Limb (tissue), 2 donors: ENCODE data around the gene MXRA8.
"Not testable (repeated sequence)": the region's sequence is repeated elsewhere in the genome, so short reads cannot be mapped to it uniquely, and the experiment has no call there.

Experiments
- DNase-seq, 2 donors: peaks; one replicate each; pipeline ENCODE4 v3.0.0-alpha.2; 2016; ENCODE audit errors: extremely low spot score in 2 of 2

MXRA8 gene

DNA sequence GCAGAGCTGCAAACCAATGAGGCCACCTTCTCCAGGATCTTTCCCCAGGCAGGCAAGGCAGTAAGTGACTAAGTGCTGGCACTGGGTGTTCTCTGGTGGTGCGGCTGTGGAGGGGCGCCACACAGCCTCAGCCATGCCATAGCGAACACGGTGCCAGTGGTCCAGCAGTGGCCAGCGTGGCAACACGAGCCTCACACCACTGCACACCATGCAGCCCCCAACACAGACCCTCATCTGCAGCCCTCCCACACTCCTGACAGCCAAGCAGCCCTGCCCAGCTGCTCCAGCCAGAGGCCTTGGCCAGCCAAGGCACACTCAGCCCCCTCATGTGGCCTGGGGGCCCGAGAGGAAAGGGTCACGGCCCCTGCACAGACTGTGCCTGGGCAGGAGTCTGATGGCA lies 36.9 kb downstream of the MXRA8 start:
- DNase-seq: no peak

DNA sequence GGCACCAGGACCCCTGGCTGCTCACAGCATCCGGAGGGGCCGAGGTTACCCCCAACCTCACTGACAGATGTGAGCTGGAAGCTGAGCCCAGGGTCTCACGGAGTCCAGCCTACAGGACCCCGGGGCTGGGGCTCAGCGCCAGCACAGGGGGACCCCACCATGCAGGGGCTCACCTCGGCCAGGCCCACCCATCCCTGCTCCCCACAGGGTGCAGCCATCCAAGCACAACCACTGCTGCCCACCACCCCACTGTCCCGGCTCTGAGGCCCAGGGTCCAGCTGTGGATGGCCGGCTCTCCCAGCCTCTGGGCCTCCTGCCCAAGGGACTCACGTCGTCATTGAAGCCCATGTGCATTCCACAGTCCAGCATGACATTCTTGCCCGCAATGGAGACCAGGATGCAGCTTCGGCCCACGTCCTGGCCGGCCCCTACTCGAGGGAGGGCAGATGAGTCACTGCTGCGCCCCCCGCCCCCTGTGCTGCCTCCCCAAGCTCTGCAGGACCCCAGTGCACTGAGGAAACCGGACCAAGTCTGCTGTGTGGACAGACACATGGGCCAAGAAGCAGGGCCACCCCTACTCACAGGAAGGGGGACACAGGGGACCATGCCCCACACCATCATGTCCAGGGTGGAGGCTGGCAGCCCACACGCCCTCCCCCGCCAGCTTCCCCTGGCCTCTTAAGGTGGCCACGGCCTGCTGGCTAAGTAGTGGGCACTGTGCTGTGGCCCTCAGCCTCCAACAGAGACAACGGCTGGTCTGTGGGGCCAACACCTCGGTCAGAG lies 37.5 kb downstream of the MXRA8 start:
- DNase-seq: no peak

DNA sequence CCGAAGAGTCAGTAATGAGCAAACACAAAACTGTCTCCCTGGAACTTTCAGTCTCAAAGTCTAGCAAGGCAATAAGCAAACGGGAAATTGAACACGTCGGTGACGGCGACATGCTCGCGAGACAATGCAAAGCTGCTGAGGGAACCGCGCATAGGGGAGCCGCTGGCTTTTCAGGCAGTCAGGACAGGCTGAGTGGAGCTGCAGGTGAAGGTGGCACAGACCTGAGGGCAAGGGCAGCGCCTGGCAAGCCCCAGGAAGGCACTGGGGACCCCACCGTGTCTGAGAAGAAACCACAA lies 38.8 kb downstream of the MXRA8 start:
- no peak for DNase-seq

DNA sequence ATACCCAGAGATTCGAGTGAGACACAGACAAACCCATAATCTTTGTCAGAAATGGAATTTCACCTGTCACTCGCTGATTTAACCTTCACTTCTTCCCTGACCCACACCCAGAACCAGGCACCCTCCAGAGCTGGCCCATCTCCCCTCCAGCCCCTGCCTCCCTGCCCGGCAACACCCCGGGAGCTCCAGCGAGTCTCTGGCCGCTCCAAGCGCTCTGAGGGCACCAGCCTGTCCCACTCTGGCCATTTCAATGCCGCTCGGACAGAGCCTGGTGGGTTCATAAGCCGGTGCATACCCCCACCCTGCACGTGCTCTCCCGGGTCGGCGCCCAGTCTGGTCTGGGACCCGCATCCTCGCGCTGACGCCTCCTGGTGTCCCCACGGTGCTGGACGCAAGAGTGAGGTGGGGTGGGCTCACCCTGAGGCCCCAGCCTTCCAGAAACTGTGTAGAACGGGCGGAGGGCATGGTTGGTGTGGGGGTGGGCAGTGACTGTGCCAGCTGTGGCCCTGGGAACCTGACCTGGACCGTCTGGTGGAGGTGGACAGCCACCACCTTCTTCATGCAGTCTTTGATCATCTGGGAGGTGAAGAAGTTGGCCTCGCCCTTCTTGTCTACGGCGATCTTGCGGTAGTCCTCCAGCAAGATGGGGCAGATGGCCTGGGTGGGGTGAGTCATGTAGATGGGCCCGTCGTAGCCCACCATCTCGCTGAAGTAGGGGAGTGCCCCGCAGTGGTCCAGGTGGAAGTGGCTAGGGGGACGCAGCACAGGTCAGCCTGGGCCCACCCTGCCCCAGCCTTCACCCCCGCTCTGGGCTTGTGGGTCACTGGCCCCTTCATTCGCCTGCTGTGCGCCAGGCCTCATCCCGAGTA lies 39.3 kb downstream of the MXRA8 start:
- no peak for DNase-seq

DNA sequence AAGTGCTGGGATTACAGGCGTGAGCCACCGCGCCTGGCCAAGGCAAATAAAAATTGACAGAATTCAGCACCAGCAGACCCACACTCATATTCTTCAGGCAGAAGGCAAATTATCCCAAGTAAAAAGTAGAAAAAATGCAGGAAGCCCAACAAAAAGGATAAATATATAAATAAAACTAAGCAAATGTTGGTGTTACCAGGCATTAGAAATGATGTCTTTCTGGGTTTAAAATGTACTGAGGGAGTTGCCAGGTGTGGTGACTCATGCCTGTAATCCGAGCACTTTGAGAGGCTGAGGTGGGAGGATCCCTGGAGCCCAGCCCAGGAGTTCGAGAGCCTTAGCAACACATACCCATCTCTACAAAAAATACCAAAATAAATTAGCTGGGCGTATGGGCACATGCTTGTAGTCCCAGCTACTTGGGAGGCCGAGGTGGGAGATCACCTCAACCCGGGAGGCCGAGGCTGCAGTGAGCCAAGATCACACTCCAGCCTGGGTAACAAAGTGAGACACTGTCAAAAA lies 40.2 kb downstream of the MXRA8 start:
- no peak for DNase-seq

DNA sequence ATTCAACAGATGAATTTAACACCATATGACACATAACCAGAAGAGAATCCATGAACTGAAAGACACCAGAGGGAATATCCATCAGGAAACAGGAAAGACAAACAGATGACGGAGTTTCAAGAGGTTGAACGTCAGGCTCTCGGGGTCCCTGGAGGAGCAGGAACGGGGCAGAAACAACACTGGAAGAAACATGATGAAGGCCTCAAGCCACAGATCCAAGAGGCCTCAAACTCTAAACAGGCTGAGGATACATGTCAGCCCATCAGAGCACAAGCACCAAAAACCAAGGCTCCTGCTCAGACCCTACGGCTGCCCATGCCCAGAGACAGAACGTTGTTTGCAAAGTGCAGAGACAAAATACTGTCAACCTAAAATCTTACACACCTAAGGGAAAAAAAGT lies 40.9 kb downstream of the MXRA8 start:
- DNase-seq: no peak

DNA sequence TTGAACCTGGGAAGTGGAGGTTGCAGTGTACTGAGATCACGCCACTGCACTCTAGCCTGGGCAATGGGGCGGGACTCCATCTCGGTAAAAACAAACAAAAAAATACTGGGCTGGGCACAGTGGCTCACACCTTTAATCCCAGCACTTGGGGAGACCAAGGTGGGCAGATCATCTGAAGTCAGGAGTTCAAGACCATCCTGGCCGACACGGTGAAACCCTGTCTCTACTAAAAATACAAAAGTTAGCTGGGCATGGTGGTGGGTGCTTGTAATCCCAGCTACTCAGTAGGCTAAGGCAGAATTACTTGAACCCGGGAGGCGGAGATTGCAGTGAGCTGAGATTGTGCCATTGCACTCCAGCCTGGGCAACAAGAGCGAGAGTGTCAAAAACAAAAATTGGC lies 42.2 kb downstream of the MXRA8 start:
- not testable (repeated sequence) for DNase-seq

DNA sequence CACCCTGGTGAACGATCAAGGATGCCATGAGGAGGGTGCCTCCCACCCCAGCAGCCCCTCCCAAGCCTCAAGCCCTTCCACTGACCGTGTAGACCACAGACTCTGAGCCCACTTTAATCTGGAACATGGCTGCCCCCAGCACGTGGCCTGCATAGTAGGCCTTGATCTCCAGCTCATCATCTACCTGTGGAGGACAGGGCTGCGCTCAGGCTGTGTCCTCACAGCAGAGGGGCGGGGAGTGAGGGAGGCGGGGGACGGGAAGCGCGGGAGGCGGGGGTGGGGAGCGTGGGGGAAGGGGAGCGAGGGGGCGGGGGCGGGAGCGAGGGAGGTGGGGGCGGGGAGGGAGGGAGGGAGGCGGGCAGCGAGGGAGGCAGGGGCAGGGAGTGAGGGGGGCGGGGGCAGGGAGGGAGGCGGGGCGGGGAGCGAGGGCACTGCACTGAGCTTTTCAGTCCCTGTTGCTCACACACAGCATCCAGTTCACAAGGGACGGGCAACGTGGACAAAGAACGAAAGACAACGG lies 42.9 kb downstream of the MXRA8 start:
- no peak for DNase-seq

DNA sequence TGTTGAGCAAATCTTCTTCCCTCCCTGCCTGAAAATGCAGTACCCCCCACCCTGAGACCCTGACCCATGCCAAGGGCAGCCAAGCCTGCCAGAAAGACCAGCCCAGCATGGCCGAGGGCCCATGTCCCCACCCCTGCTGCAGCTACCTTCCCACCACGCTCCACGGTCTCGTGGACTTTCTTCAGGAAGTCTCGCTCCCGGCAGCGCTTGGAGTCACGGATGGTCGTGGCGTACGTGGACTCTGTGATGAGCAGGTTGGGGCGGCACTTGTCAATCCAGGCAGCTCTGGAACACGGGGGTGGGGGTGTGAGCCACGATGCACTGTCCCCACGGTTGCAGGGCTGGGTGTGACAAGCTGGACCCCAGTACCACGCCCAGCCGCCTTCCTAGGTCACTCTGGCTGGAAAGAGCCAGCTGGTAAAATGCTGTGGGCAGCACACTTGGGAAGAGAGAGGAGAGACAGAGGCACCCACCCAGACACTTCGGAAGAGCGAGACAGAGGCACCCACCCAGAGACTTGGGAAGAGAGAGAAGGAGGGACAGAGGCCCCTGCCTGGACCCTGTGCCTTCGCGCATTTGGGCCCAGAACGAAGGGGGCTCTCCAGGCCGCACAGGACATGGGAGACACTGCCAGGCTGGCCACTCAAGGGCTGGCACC lies 43.5 kb downstream of the MXRA8 start:
- DNase-seq: no peak

DNA sequence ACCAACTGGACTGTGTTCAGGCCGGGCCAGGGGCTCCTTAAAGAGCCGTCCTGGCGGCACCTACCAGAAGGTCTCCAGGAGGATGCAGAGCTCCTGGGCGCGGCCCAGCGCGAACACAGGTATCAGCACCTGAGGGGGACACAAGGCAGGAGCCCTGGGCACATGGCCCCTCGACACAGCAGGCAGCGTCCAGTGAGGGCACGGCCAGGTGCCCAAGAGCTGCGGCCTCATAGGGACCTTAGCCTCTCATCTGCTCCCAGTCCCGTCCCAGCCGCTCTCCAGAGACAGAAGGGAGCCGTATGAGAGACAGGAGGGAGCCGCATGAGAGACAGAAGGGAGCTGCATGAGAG lies 44.1 kb downstream of the MXRA8 start:
- no peak for DNase-seq

DNA sequence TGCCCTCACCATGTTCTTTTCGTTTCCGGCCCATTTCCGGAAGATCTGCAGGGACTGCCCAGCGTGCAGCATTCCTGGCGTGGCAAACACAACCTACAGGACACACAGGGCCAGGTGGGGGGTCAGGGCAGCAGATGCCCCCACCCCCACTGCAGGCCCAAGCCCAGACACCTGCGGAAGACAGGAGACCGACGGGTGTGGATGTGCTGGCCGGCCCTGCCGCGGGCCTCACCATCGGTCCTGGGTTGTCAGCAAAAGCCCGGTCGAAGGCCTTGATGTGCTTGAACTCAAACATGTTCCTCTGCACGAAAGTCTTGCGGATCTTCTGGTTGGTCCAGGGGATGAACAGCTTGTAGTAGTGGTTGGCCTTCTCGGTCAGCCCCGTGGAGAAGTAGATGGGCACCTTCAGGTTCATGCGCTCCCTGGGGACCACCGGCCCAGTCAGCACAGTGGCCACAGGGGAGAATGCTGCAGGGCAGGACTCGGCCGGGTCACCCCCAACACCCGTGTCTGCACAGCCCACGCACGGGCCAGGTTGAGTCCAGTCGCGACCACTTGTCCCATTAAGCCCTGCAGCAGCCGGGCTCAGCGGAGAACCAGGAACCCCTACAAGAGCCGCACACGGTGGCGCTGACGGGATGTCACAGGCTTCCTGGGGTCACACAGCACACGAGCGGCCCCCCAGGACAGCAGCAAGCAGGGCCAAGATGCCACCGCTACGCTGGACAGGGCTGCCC lies 44.7 kb downstream of the MXRA8 start:
- DNase-seq: no peak

DNA sequence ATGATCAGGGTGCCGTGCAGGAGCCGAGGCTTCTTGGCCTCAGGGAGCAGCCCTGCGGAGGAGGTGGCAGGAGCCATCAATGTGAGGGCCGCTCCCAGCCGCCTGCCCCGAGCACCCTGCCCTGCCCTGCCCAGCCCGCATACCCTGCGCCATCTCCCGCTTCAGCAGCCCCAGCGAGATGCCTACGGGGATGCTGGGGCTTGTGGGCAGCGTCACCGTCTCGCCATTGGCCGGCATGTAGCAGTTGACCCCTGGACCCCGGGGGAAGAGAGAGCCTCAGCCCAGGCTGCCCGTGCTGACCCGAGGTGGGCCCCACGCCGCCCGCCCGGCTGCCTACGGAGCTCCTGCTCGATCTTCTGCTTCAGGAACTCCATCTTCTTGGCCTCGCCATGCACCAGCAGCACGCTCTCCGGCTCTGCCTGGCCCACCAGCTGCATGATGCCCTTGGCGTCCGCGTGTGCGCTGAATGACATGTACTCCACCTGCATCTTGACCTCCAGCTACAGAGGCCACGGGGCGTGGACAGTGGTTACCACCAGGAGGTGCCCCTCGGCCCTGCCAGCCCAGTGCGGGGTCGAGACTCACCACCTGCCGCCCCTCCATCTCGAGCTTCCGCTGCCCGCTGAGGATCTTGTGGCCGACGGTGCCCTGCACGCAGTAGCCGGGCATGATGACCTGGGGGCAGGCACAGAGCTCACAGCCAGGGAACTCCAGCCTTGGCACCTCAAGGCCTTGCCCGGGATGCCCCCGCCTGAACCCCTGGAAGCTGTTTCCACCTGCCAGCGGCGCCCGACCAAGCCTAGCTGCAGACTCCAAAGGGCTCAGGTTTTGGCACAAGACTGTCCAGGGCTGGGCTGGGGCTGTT lies 45.7 kb downstream of the MXRA8 start:
- DNase-seq: no peak

DNA sequence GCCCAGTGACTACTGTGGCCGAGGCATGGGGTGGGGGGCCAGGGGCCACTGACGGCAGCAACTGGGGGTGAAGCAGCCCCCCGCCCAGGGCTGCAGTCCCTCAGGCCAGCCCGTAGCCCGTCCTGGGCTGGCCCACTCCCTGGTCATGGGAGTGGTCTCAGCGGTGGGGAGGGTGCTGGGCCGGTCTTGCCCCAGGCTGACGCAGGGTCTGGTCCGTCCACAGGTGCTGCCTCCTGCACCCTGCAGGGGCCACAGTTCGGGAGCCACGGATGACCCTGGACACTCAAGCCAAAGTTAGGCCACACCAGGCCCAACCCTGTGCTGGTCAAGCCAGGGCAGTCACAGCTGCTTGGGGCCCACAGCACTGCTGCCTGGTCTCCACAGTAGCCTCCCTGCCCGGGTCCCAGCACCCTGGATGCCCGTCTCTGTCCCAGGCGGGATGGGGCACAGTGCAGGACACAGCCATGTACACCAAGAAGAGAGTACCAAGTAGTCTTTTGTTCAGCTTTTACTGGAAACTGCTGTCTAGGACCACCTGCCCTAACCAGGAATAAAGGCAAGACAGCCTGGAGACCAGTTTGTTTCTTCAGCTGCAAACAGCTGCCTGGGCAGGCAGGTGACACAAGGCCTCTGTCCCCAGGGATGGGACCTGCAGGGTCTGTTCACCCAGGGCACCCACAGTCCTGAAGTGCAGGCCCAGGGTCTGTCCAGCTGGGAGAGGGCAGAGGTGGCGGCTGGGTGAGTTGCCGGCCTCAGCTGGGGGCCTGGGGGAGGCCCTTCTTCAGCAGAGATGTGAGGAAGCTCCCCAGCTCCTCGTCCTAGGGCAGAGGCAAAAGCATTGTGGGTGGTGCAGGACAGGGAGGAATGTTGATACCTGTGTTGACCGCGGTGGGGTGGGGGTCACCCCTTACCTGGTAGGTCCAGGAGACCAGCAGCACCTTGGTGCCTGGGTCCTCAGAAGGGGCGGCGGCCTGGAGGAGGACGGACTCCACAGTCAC lies 46.9 kb downstream of the MXRA8 start:
- DNase-seq: no peak

DNA sequence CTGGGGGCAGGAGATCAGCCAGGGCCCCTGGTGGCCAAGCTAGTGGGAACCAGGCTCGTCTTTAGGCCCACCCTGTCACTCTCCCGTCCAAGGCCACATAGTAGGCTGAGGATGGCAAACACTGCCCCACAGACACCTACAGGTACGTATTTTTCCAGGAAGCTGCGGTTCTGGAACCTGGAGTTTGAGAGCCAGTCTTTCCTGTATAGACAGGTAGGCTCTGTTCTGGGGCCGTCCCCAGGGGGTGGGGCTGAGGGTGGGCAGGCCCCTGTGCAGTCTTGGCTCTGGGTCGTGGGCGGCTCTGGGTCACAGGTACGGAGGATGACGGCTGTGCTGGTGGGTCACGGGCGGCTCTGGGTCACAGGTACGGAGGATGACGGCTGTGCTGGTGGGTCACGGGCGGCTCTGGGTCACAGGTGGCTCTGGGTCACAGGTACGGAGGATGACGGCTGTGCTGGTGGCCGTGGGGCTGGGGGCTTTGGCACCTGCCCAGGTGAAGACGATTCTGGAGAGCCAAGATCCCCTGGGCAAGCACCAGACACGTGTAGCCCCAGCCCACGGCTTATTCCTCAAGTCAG lies 47.8 kb downstream of the MXRA8 start:
- DNase-seq: no peak

DNA sequence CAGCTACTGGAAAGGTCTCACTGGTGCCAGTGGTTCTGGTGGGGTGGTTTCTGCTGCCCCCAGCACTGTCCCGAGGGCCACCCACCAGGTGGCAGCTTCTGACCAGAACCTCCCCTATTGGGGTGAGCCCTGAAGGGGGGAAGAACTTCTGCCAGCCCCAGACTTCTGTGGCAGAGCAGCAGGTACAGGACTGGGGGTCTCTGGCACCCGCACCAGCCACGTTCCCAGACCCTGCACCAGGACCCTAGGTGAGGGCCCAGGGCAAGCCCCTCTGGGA lies 48.3 kb downstream of the MXRA8 start:
- no peak for DNase-seq

DNA sequence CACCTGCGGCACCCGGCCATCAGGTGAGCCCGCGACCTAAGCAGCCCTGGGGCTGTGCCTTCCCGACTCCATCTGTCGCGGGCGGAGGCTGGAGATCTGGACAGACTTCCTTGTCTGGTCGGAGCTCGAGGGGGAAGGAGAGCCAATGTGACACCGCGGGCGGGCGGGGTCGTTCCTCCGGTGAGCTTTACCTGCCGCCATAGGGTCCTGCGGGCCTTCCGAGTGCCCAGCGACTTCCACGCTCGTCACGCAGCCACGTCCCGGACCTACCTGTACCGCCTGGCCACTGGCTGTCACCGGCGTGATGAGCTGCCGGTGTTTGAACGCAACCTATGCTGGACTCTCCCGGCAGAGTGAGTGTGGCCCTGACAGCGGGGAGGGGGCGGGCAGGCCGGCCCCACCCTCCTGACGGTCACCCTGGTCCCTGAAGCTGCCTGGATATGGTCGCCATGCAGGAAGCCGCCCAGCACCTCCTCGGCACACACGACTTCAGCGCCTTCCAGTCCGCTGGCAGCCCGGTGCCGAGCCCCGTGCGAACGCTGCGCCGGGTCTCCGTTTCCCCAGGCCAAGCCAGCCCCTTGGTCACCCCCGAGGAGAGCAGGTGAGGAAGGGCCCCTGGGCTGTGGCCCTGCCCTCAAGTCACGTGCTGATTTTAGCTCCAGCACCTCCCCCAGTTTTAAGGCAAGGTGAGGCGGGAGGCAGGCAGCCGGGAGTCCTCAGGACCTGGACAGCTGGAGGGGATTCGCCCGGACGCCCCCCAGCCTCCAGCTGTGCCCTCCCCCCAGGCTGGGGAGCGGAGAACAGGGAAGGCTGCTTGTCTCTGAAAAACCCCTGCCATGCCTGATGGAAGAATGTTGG lies 48.9 kb downstream of the MXRA8 start:
- DNase-seq: no peak

DNA sequence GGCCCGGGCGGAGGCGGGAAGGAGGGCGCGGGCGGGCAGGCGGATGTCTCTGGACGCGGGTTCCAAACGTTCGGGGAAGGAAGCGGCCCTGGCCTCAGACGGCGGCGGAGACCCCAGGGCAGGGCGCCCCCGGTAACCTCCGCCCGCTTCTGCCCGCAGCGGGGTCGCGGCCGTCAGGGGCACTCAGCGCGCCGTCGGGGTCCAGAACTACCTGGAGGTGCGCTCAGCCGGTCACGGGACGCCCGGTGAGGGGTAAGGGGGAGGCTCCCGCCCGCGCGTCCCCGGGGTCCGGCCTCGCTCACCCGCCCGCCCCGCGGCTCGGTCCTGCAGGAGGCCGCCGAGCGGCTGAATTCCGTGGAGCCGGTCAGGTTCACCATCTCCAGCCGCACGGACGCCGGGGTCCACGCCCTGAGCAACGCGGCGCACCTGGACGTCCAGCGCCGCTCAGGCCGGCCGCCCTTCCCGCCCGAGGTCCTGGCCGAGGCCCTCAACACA lies 49.6 kb downstream of the MXRA8 start:
- DNase-seq: peak in 1 of 2 donors; percentile 63
